SK-N-SH treated with all-trans-retinoic acid at 6 μM for 48 hours (cell line): ENCODE results near the gene SC5D.

Source experiments
- ATAC-seq: fragments of 200-7000 bp; cut with Tn5 transposase; 3 replicates; pipeline ENCODE4 v1.9.1; 2020; ENCODE audit warnings: mild to moderate bottlenecking, moderate library complexity
- ARNTL ChIP-seq: fragments of 450-650 bp; formaldehyde crosslinking; IDR thresholded peaks from 2 replicates; pipeline ENCODE4 v1.5.0; 2020; ENCODE audit warnings: low read depth, mild to moderate bottlenecking, moderate library complexity, borderline replicate concordance
- CSDC2 ChIP-seq: fragments of 250-450 bp; sonication (Bioruptor Pico); IDR thresholded peaks from 2 replicates; pipeline ENCODE4 v1.5.0; 2020; ENCODE audit warnings: mild to moderate bottlenecking, moderate library complexity
- ESRRG ChIP-seq: fragments of 250-450 bp; sonication (Bioruptor Pico); IDR thresholded peaks from 2 replicates; pipeline ENCODE4 v1.6.1; 2021; ENCODE audit warnings: mild to moderate bottlenecking
- GLIS3 ChIP-seq: fragments of 250-450 bp; sonication (Bioruptor Pico); IDR thresholded peaks from 2 replicates; pipeline ENCODE4 v1.5.0; 2020; ENCODE audit warnings: mild to moderate bottlenecking, moderate library complexity
- ISL1 ChIP-seq: fragments of 250-450 bp; sonication (Bioruptor Pico); IDR thresholded peaks from 2 replicates; pipeline ENCODE4 v2.1.2; 2022; ENCODE audit warnings: mild to moderate bottlenecking, moderate library complexity
- OSR1 ChIP-seq: fragments of 250-450 bp; sonication (Bioruptor Pico); IDR thresholded peaks from 2 replicates; pipeline ENCODE4 v1.8.0; 2022; ENCODE audit warnings: moderate library complexity, mild to moderate bottlenecking, inconsistent platforms
- PPARA ChIP-seq: fragments of 250-450 bp; sonication (Bioruptor Pico); IDR thresholded peaks from 2 replicates; pipeline ENCODE4 v1.5.0; 2020; ENCODE audit warnings: mild to moderate bottlenecking, borderline replicate concordance
- RARB ChIP-seq: fragments of 250-450 bp; sonication (Bioruptor Pico); IDR thresholded peaks from 2 replicates; pipeline ENCODE4 v1.8.0; 2021; ENCODE audit warnings: mild to moderate bottlenecking, moderate library complexity
- SNAI2 ChIP-seq: fragments of 250-450 bp; sonication (Bioruptor Pico); IDR thresholded peaks from 2 replicates; pipeline ENCODE4 v1.5.0; 2020; ENCODE audit warnings: mild to moderate bottlenecking, moderate library complexity
- TCF4 ChIP-seq: fragments of 250-450 bp; sonication (Bioruptor Pico); IDR thresholded peaks from 2 replicates; pipeline ENCODE4 v1.8.0; 2021; ENCODE audit warnings: mild to moderate bottlenecking, moderate library complexity, borderline replicate concordance
- TOX ChIP-seq: fragments of 250-450 bp; sonication (Bioruptor Pico); IDR thresholded peaks from 2 replicates; pipeline ENCODE4 v1.8.0; 2021; ENCODE audit warnings: mild to moderate bottlenecking, moderate library complexity, borderline replicate concordance
- ZC3H10 ChIP-seq: fragments of 250-450 bp; sonication (Bioruptor Pico); IDR thresholded peaks from 2 replicates; pipeline ENCODE4 v1.5.1; 2021; ENCODE audit warnings: mild to moderate bottlenecking, moderate library complexity
- ZFP3 ChIP-seq: fragments of 250-450 bp; sonication (Bioruptor Pico); IDR thresholded peaks from 2 replicates; pipeline ENCODE4 v1.5.0; 2020; ENCODE audit warnings: mild to moderate bottlenecking, moderate library complexity
- ZNF565 ChIP-seq: fragments of 450-650 bp; formaldehyde crosslinking; conservative IDR thresholded peaks from 2 replicates; pipeline ENCODE4 v1.5.0; 2020; ENCODE audit warnings: low read depth, mild to moderate bottlenecking, moderate library complexity
- ZNF70 ChIP-seq: fragments of 450-650 bp; formaldehyde crosslinking; IDR thresholded peaks from 2 replicates; pipeline ENCODE4 v1.5.0; 2020; ENCODE audit warnings: mild to moderate bottlenecking, moderate library complexity
- ZNF8 ChIP-seq: fragments of 450-650 bp; formaldehyde crosslinking; IDR thresholded peaks from 2 replicates; pipeline ENCODE4 v1.5.0; 2020; ENCODE audit warnings: mild to moderate bottlenecking, moderate library complexity
- TF ChIP-seq, protein P1 (sequence below): fragments of 250-450 bp; sonication (Bioruptor Pico); IDR thresholded peaks from 2 replicates; pipeline ENCODE4 v1.8.0; 2020; ENCODE audit warnings: mild to moderate bottlenecking, moderate library complexity, borderline replicate concordance
- TF ChIP-seq, protein P2 (sequence below): fragments of 250-450 bp; sonication (Bioruptor Pico); IDR thresholded peaks from 2 replicates; pipeline ENCODE4 v1.5.1; 2020; ENCODE audit warnings: low read depth, mild to moderate bottlenecking, moderate library complexity
- TF ChIP-seq, protein P3 (sequence below): fragments of 250-450 bp; sonication (Bioruptor Pico); IDR thresholded peaks from 2 replicates; pipeline ENCODE4 v1.8.0; 2021; ENCODE audit warnings: low read depth, mild to moderate bottlenecking, moderate library complexity, borderline replicate concordance

The SC5D gene

DNA sequence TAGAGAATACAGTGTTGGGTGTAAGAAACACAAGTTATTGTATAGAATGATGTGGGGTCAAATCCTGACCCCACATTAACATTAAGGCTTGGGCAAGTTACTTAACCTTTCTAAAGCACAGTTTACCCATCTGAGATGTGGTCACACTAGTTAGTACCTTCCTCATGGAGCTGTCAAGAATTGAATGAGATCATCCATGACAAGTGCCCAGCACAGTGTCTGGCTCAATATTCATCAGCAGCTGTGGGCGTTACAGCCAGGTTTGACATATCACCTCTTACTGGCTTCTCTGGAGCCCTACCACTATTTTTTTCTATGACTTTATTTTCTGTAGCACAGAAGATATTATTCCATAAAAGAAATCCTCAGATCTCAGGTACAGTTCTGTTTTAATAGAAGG, 57.2 kb downstream of the SC5D start (continued):
- TF ChIP-seq, protein P1, sequence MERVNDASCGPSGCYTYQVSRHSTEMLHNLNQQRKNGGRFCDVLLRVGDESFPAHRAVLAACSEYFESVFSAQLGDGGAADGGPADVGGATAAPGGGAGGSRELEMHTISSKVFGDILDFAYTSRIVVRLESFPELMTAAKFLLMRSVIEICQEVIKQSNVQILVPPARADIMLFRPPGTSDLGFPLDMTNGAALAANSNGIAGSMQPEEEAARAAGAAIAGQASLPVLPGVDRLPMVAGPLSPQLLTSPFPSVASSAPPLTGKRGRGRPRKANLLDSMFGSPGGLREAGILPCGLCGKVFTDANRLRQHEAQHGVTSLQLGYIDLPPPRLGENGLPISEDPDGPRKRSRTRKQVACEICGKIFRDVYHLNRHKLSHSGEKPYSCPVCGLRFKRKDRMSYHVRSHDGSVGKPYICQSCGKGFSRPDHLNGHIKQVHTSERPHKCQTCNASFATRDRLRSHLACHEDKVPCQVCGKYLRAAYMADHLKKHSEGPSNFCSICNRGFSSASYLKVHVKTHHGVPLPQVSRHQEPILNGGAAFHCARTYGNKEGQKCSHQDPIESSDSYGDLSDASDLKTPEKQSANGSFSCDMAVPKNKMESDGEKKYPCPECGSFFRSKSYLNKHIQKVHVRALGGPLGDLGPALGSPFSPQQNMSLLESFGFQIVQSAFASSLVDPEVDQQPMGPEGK (CRISPR knock-in tag), result no peak
- TF ChIP-seq ZNF565 (CRISPR knock-in tag) (no peak), ZC3H10 (CRISPR knock-in tag) (no peak), ISL1 (no peak), OSR1 (CRISPR knock-in tag) (no peak)

DNA sequence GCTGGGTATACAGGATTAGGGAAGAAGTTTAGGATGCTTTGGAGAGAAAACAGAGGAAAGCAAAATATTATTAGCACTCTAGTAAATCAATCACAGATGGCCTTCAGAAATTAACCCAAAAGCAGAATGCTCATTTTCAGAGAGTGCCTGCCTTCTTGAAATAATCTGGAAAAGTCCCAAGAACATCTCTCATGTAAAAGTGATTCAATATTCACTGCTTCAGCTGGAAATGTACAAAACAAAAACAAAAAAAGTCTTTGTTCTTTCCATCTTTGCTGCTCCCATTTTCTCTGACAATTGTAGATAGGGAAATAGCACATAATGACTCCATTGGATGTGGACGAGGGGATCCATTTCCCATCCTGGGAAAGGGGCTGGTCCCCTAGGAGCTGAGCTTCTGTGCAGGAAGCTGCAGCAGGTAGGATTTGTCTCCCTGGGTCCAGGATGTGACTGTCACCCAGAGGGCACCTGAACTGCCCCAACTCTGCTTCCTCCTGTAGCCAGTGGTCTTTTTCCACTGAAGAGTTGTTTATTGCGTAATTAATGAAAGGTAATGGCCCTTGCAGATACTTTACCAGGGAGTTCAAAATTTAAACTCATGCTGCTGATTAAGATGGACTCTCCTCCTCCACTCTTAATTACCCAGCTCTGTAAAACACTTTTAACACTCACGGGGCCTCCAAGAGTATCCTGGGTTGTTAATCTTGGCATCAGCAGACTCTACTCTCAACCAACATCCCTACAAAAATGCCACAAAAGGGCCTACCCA, 57.9 kb downstream of the SC5D start:
- no peak for ATAC-seq
- no peak for TF ChIP-seq ZNF8
- TF ChIP-seq TOX (CRISPR knock-in tag), result no peak
- TF ChIP-seq CSDC2, result no peak
- TF ChIP-seq, protein P2, sequence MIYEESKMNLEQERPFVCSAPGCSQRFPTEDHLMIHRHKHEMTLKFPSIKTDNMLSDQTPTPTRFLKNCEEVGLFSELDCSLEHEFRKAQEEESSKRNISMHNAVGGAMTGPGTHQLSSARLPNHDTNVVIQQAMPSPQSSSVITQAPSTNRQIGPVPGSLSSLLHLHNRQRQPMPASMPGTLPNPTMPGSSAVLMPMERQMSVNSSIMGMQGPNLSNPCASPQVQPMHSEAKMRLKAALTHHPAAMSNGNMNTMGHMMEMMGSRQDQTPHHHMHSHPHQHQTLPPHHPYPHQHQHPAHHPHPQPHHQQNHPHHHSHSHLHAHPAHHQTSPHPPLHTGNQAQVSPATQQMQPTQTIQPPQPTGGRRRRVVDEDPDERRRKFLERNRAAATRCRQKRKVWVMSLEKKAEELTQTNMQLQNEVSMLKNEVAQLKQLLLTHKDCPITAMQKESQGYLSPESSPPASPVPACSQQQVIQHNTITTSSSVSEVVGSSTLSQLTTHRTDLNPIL (CRISPR knock-in tag), result no peak
- TF ChIP-seq ZC3H10 (CRISPR knock-in tag), result no peak
- no peak for TF ChIP-seq GLIS3 (CRISPR knock-in tag)

DNA sequence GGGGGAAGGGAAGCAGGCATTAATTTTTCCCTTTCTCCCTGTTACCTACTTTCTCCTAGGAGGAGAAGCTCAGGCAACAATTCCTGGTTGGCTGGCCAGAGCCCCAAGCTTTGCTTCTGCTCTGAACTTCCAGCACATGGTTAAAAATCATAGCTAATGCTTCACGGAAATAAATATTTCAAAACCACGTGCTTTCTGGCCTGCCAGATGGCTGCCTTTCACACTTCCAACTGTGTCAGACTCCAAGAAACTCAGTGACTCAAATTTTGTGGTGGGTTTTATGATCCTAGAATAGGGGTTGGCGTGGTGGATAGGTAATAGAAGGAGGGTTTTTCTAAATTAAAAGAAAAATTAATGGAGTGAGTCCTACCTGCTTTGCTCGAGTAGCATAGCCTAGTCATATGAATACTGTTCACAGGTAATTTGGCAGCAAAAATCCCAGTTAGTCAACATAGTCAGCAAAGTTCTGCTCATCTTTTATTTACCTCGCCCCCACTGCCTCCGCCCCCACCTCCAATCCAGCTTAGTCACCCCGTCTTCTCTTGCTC, 58.6 kb downstream of the SC5D start:
- TF ChIP-seq PPARA (CRISPR knock-in tag) (no peak), TCF4 (CRISPR knock-in tag) (no peak), ISL1 (no peak), ZNF70 (CRISPR knock-in tag) (no peak), ZFP3 (no peak), ZNF565 (CRISPR knock-in tag) (no peak), SNAI2 (CRISPR knock-in tag) (no peak), ZNF8 (no peak), CSDC2 (no peak), ESRRG (CRISPR knock-in tag) (no peak), ARNTL (no peak)
- TF ChIP-seq, protein P3, sequence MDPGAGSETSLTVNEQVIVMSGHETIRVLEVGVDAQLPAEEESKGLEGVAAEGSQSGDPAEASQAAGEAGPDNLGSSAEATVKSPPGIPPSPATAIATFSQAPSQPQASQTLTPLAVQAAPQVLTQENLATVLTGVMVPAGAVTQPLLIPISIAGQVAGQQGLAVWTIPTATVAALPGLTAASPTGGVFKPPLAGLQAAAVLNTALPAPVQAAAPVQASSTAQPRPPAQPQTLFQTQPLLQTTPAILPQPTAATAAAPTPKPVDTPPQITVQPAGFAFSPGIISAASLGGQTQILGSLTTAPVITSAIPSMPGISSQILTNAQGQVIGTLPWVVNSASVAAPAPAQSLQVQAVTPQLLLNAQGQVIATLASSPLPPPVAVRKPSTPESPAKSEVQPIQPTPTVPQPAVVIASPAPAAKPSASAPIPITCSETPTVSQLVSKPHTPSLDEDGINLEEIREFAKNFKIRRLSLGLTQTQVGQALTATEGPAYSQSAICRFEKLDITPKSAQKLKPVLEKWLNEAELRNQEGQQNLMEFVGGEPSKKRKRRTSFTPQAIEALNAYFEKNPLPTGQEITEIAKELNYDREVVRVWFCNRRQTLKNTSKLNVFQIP (CRISPR knock-in tag), result no peak
- ATAC-seq, result no peak

DNA sequence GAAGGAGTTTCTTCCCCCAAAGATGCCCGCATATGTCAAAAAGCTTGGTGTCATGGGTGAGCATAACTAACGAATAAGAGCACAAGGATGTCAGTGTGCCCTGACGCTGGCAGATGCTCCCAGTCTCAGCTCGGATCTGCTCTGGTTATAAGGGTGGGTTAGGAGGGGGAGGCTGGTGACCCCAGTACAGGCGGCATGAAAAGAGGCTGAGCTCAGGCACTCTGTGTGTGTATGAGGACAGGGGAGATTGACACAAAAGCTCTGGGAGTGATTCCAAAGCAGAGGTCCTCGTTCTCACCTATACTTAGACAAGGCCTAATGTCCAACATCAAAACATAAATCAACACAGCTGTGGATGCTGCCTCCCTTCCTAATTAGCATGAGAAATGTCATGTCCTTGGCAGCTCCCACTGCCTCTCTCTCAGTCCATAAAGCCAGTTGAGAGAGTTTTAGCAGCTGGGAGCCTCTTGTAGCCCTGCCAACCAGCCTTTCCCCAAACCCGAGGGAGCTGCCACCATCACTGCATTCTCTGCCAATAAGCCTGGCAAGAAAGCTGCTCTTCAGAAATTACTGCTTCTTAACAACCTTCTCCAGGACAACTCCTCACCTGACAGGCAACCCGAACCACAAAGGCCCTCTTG, 59.8 kb downstream of the SC5D start:
- no peak for ATAC-seq
- no peak for TF ChIP-seq ARNTL
- no peak for TF ChIP-seq GLIS3 (CRISPR knock-in tag)
- no peak for TF ChIP-seq ZNF565 (CRISPR knock-in tag)
- no peak for TF ChIP-seq ZNF70 (CRISPR knock-in tag)
- TF ChIP-seq, protein P1 (CRISPR knock-in tag), result no peak
- TF ChIP-seq TCF4 (CRISPR knock-in tag), result no peak
- TF ChIP-seq OSR1 (CRISPR knock-in tag), result no peak
- no peak for TF ChIP-seq RARB (CRISPR knock-in tag)
